Activated B cell treated with CpG ODN at 0.5 μM for 24 hours (primary cell): ENCODE results near the gene PCNX2. TPM values are rescaled to one million over a fixed set of nuclear protein-coding genes. Genes with fewer than 3 reads are reported as not detected.

Experiments used
- ATAC-seq: fragments of 200-7000 bp; cut with Tn5 transposase; one replicate; pipeline ENCODE4 v1.10.0; 2021; ENCODE audit warnings: low read depth, mild to moderate bottlenecking, moderate library complexity
- CTCF ChIA-PET: fragments of 350-600 bp; sonication (Branson Sonifier 250); formaldehyde crosslinking; loops from one replicate; lab custom pipeline; 2021; ENCODE audit warnings: antibody characterized with exemption; lab: Charles Lee
- POLR2A ChIA-PET: fragments of 350-600 bp; sonication (Branson Sonifier 250); formaldehyde crosslinking; loops from one replicate; lab custom pipeline; 2021; ENCODE audit warnings: antibody characterized with exemption; lab: Charles Lee
- DNase-seq: peaks from one replicate; pipeline ENCODE4 v3.0.0; 2022
- H3K27ac Mint-ChIP-seq: one replicate; pipeline ENCODE4 v1.8.0; 2020; ENCODE audit warnings: mixed read lengths
- H3K27me3 Mint-ChIP-seq: one replicate; pipeline ENCODE4 v1.8.0; 2021; ENCODE audit warnings: mixed read lengths
- H3K36me3 Mint-ChIP-seq: one replicate; pipeline ENCODE4 v1.8.0; 2021; ENCODE audit warnings: low read depth, mixed read lengths
- H3K4me1 Mint-ChIP-seq: one replicate; pipeline ENCODE4 v1.8.0; 2021; ENCODE audit warnings: mixed read lengths
- H3K4me3 Mint-ChIP-seq: one replicate; pipeline ENCODE4 v1.8.0; 2020; ENCODE audit warnings: mild to moderate bottlenecking, mixed read lengths
- H3K9me3 Mint-ChIP-seq: one replicate; pipeline ENCODE4 v1.8.0; 2020; ENCODE audit warnings: mixed read lengths
- intact Hi-C: fragments of 100-400 bp; cut with micrococcal nuclease; formaldehyde crosslinking; loops from one replicate; pipeline ENCODE4 v1.15.1; 2024
- total RNA-seq: library from RNA; stranded (reverse); gene quantifications from 2 replicates; pipeline ENCODE4 v1.2.3, GENCODE V29; 2022
- TF ChIP-seq, protein P1 (sequence below): fragments of 200-600 bp; IDR thresholded peaks from one replicate; pipeline ENCODE4 v1.8.0; 2022; ENCODE audit warnings: antibody characterized with exemption, mild to moderate bottlenecking

PCNX2 gene
- total RNA-seq, 1 donor from 2014 or later = 20.4 TPM

DNA sequence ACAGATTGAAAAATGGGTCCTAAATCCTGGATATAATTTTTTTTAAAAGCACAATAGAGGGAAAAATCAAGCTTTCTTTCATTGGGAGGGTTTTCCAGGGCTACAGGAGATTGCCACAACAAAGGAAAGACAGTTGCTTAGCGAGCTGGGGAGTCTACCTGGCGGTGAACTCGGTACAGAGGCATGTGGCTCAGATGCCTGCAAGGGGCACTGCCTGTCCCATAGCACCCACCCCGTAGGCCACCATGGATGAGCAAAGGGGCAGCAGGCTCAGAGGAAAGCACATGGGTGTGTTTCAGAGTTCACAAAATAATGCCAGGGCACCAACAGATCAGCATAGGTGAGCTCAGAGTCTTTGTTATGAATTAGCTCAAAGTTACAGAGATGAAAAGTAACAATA is 79.5 kb downstream of the PCNX2 start:
- intact Hi-C loops = no loop called here
- no peaks in the 10 kb centered on the region for H3K4me1 Mint-ChIP-seq
- ATAC-seq = no peak
- H3K36me3 Mint-ChIP-seq = peaks cover 11% of the 10 kb centered on the region
- H3K27ac Mint-ChIP-seq = no peak overlapping the region
- DNase-seq = no peak
- no peak overlapping the region for H3K4me3 Mint-ChIP-seq
- ChIA-PET POLR2A (no interaction called here), CTCF (no interaction called here)
- TF ChIP-seq, protein P1, sequence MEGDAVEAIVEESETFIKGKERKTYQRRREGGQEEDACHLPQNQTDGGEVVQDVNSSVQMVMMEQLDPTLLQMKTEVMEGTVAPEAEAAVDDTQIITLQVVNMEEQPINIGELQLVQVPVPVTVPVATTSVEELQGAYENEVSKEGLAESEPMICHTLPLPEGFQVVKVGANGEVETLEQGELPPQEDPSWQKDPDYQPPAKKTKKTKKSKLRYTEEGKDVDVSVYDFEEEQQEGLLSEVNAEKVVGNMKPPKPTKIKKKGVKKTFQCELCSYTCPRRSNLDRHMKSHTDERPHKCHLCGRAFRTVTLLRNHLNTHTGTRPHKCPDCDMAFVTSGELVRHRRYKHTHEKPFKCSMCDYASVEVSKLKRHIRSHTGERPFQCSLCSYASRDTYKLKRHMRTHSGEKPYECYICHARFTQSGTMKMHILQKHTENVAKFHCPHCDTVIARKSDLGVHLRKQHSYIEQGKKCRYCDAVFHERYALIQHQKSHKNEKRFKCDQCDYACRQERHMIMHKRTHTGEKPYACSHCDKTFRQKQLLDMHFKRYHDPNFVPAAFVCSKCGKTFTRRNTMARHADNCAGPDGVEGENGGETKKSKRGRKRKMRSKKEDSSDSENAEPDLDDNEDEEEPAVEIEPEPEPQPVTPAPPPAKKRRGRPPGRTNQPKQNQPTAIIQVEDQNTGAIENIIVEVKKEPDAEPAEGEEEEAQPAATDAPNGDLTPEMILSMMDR = no peak
- H3K27me3 Mint-ChIP-seq = no peaks in the 10 kb centered on the region
- peaks cover 2% of the 10 kb centered on the region for H3K9me3 Mint-ChIP-seq

DNA sequence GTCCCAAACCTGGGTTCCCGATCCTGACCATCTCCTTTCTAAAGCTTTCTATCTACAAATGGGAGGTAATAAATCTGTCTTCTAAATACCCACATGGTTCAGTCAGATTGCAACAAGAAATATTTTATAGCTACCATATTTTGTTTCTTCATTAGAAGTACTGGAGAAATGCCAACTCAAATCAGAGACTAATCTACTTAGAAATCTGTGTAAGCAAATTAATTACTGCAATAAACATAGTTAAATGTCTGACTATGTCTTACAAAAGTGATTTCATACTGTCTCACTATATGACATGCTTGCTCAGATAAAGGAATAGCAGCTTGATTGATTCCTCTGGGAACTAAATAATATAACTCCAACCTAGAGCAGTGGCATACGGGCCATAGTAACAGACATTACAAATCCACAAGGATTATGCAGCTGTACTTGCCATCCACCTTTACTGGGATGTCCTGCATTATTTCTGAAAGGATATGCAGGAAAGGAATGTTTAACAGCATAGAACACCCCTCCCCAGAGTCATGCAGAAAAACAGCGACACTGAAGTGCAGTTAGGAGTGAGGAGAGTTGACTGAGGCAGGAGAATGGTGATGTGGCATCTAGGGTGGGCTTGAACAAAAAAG is 80.3 kb downstream of the PCNX2 start:
- no peak overlapping the region for H3K4me3 Mint-ChIP-seq
- H3K36me3 Mint-ChIP-seq = peaks cover 7% of the 10 kb centered on the region
- H3K27me3 Mint-ChIP-seq = no peaks in the 10 kb centered on the region
- POLR2A ChIA-PET = no interaction called here
- TF ChIP-seq, protein P1 = no peak
- CTCF ChIA-PET = no interaction called here
- intact Hi-C loops = no loop called here
- H3K27ac Mint-ChIP-seq = no peak overlapping the region
- H3K9me3 Mint-ChIP-seq = no peaks in the 10 kb centered on the region
- ATAC-seq (no peak), DNase-seq (no peak)
- no peaks in the 10 kb centered on the region for H3K4me1 Mint-ChIP-seq

DNA sequence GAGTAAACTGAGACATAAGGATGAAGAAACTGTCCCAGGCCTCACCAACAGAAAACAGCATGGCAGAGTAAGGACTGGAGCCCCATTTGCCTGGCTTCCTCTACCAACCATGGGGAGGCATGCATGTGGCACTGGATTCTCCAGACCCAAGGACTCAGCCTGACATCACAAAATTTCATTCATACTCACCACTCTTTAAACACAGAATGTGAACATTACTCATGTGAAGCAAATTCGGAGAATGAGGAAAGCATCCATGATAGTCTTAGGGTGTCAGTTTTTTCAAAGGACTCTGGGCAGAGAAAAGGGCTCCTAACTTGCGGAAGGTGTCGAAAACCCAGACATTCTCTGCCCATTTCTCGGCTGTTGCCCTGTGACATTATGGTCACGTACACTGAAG is 83.9 kb downstream of the PCNX2 start:
- TF ChIP-seq, protein P1 = no peak
- no peak for DNase-seq
- H3K9me3 Mint-ChIP-seq = no peaks in the 10 kb centered on the region
- POLR2A ChIA-PET = no interaction called here
- peaks cover 6% of the 10 kb centered on the region for H3K36me3 Mint-ChIP-seq
- no peak overlapping the region for H3K4me3 Mint-ChIP-seq
- intact Hi-C loops = no loop called here
- H3K4me1 Mint-ChIP-seq = no peaks in the 10 kb centered on the region
- H3K27me3 Mint-ChIP-seq = no peaks in the 10 kb centered on the region
- CTCF ChIA-PET = no interaction called here
- no peak for ATAC-seq
- H3K27ac Mint-ChIP-seq = no peak overlapping the region

DNA sequence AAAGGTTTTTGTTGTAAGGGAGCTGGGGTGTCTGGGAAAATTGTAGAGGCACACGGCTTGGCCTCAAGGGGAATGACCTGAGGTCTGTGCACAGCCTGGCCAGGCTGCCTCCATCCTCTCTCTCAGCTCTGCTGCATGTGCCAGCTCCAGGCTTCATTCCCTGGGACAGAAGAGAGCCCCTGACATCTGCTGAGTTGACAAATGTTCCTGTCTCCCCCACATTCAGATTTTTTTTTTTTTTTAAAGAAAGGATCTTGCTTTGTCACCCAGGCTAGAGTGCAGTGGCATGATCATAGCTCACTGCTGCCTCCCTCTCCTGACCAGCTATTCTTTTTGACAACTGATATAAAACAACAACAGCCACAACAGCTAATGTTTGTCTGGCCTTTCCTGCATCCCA is 84.4 kb downstream of the PCNX2 start:
- H3K4me3 Mint-ChIP-seq = no peak overlapping the region
- no peak for DNase-seq
- intact Hi-C loops = no loop called here

DNA sequence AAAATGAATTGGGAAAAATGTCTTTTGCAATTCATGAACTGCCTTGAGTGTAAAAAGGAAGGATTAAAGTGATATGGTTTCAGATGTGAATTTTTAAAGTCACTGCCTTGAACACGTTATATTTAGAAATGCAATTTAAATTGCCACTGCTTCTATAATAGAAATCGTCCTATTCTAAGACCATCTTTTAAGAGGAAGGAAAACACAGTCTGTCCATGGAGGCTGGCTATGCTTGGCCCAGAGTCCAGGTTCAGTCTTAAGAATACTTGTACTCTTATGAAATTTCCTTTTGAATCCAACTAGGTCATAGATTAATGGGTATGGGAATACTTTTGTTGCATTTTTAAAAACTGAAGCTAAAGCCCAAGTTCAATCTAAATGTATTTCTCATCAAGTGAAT is 86.0 kb downstream of the PCNX2 start:
- no peaks in the 10 kb centered on the region for H3K9me3 Mint-ChIP-seq

More for the DNA sequence above, 84.4 kb downstream of the PCNX2 start:
- CTCF ChIA-PET = no interaction called here
- H3K9me3 Mint-ChIP-seq = no peaks in the 10 kb centered on the region
- no peak for ATAC-seq
- TF ChIP-seq, protein P1 = no peak
- H3K27ac Mint-ChIP-seq = no peak overlapping the region
- no peaks in the 10 kb centered on the region for H3K27me3 Mint-ChIP-seq
- peaks cover 6% of the 10 kb centered on the region for H3K36me3 Mint-ChIP-seq
- POLR2A ChIA-PET = no interaction called here
- H3K4me1 Mint-ChIP-seq = no peaks in the 10 kb centered on the region

More for the DNA sequence above, 86.0 kb downstream of the PCNX2 start:
- Mint-ChIP-seq H3K27me3 (no peaks in the 10 kb centered on the region), H3K4me1 (no peaks in the 10 kb centered on the region), H3K4me3 (no peak overlapping the region), H3K36me3 (peaks cover 6% of the 10 kb centered on the region), H3K27ac (no peak overlapping the region)
- TF ChIP-seq, protein P1 = no peak
- CTCF ChIA-PET = no interaction called here
- intact Hi-C loops = no loop called here
- POLR2A ChIA-PET = no interaction called here
- no peak for DNase-seq
- ATAC-seq = no peak
